Mesenchymal stem cell (in vitro differentiated cells and primary cell): ENCODE measurements around the gene SPEN.
A peak's percentile ranks its signal among the peaks of the same experiment; 100 is the strongest.

ENCODE experiments used
- DNase-seq: peaks from one replicate; pipeline ENCODE4 v3.0.0-alpha.2; 2013
- H2AFZ ChIP-seq: one replicate; pipeline ENCODE4 v1.6.1; 2013; ENCODE audit warnings: low read depth, mild to moderate bottlenecking, control low read depth, inconsistent platforms, low read length, moderate library complexity
- H2AK5ac ChIP-seq: 2 replicates; pipeline ENCODE4 v1.6.1; 2013; ENCODE audit warnings: low read length, moderate library complexity, mild to moderate bottlenecking, inconsistent platforms; ENCODE audit not compliant: severe bottlenecking
- H2BK120ac ChIP-seq: one replicate; pipeline ENCODE4 v1.6.1; 2013; ENCODE audit warnings: low read depth, mild to moderate bottlenecking, inconsistent platforms, low read length, moderate library complexity
- H2BK12ac ChIP-seq, 2 experiments: one replicate each; pipeline ENCODE4 v1.6.1; 2013; ENCODE audit warnings: inconsistent platforms in 2 of 2, low read length in 2 of 2, mild to moderate bottlenecking in 2 of 2, moderate library complexity in 2 of 2, control low read depth in 1 of 2
- H2BK15ac ChIP-seq: one replicate; pipeline ENCODE4 v1.6.1; 2013; ENCODE audit warnings: mild to moderate bottlenecking, low read depth, inconsistent platforms; ENCODE audit not compliant: poor library complexity, severe bottlenecking
- H2BK5ac ChIP-seq: 2 replicates; pipeline ENCODE4 v1.6.1; 2013; ENCODE audit warnings: low read depth, mild to moderate bottlenecking, low read length, control low read depth, inconsistent platforms; ENCODE audit not compliant: poor library complexity, severe bottlenecking
- H3K14ac ChIP-seq, 2 experiments: one replicate each; pipeline ENCODE4 v1.6.1; 2013; ENCODE audit warnings: inconsistent platforms in 2 of 2, low read length in 2 of 2, control low read depth in 1 of 2, mild to moderate bottlenecking in 1 of 2, moderate library complexity in 1 of 2
- H3K18ac ChIP-seq, 2 experiments: one replicate each; pipeline ENCODE4 v1.6.1; 2013; ENCODE audit warnings: inconsistent platforms in 2 of 2, low read length in 2 of 2, control low read depth in 1 of 2, low read depth in 1 of 2, mild to moderate bottlenecking in 1 of 2
- H3K23ac ChIP-seq, 2 experiments: one replicate each; pipeline ENCODE4 v1.6.1; 2013; ENCODE audit warnings: inconsistent platforms in 2 of 2, low read length in 2 of 2, mild to moderate bottlenecking in 2 of 2, moderate library complexity in 2 of 2, control low read depth in 1 of 2
- H3K27ac ChIP-seq: 2 replicates; pipeline ENCODE4 v1.5.1; 2013; ENCODE audit warnings: mild to moderate bottlenecking, moderate library complexity, low read length, control low read depth, inconsistent platforms; ENCODE audit not compliant: poor library complexity, severe bottlenecking
- H3K27me3 ChIP-seq, 2 experiments: 2 replicates each; pipeline versions ENCODE4 v1.6.1 to v1.7.0; 2013; ENCODE audit warnings: low read length in 2 of 2, mild to moderate bottlenecking in 2 of 2, moderate library complexity in 2 of 2, control low read depth in 1 of 2, inconsistent platforms in 1 of 2; ENCODE audit not compliant: control insufficient read depth in 1 of 2, insufficient read depth in 1 of 2
- H3K36me3 ChIP-seq, 2 experiments: 2 replicates each; pipeline versions ENCODE4 v1.6.1 to v1.7.0; 2013; ENCODE audit warnings: low read length in 2 of 2, control low read depth in 1 of 2, inconsistent platforms in 1 of 2, low read depth in 1 of 2, mild to moderate bottlenecking in 1 of 2; ENCODE audit not compliant: insufficient read depth in 2 of 2, control insufficient read depth in 1 of 2
- H3K4ac ChIP-seq, 2 experiments: one replicate each; pipeline ENCODE4 v1.6.1; 2013; ENCODE audit warnings: inconsistent platforms in 2 of 2, low read length in 2 of 2, mild to moderate bottlenecking in 2 of 2, moderate library complexity in 2 of 2, control low read depth in 1 of 2, low read depth in 1 of 2
- H3K4me1 ChIP-seq: 2 replicates; pipeline ENCODE4 v1.6.1; 2013; ENCODE audit warnings: low read depth, low read length, control low read depth; ENCODE audit not compliant: control insufficient read depth, insufficient read depth
- H3K4me2 ChIP-seq: 2 replicates; pipeline ENCODE4 v1.6.1; 2013; ENCODE audit warnings: low read length, mild to moderate bottlenecking, inconsistent platforms; ENCODE audit not compliant: poor library complexity, severe bottlenecking
- H3K4me3 ChIP-seq, 2 experiments: 2 replicates each; pipeline versions ENCODE4 v1.5.1 to v1.7.0; 2013; ENCODE audit warnings: low read length in 2 of 2, mild to moderate bottlenecking in 2 of 2, control low read depth in 1 of 2, low read depth in 1 of 2; ENCODE audit not compliant: insufficient read depth in 1 of 2
- H3K79me1 ChIP-seq: replicated peaks from 2 replicates; pipeline ENCODE4 v1.6.1; 2013; ENCODE audit warnings: mild to moderate bottlenecking, control low read depth, low read length, inconsistent platforms; ENCODE audit not compliant: poor library complexity, severe bottlenecking
- H3K9ac ChIP-seq: 2 replicates; pipeline ENCODE4 v1.7.0; 2013; ENCODE audit warnings: mild to moderate bottlenecking, low read length, moderate library complexity
- H3K9me3 ChIP-seq: 2 replicates; pipeline ENCODE4 v1.7.0; 2013; ENCODE audit warnings: mild to moderate bottlenecking, low read length; ENCODE audit not compliant: control insufficient read depth
- H4K8ac ChIP-seq: one replicate; pipeline ENCODE4 v1.6.1; 2013; ENCODE audit warnings: inconsistent platforms, mild to moderate bottlenecking, low read length, moderate library complexity
- H4K91ac ChIP-seq: one replicate; pipeline ENCODE4 v1.6.1; 2013; ENCODE audit warnings: mild to moderate bottlenecking, low read length, inconsistent platforms
- whole genome bisulfite sequencing: methylation state at CpG from one replicate; pipeline ENCODE4 v1.1.7; 2013; ENCODE audit warnings: mixed read lengths; 5-methylcytosine and 5-hydroxymethylcytosine counted together

SPEN gene

GRCh38 chr1:15983275-15983674, 135.8 kb downstream of the SPEN start:
- no peak for DNase-seq
- Histone ChIP-seq H3K4ac (no peak overlapping the region), H2AK5ac (no peak overlapping the region), H3K4me3 (peak overlapping the region in 1 of 2 experiments; percentile 36), H3K14ac (no peak overlapping the region), H3K4me2 (no peak overlapping the region), H2BK12ac (no peak overlapping the region), H3K9me3 (peaks cover 13% of the 10 kb centered on the region), H4K8ac (no peak overlapping the region), H3K23ac (no peak overlapping the region), H3K36me3 (no peaks in the 10 kb centered on the region), H2BK120ac (no peak overlapping the region), H2BK15ac (no peak overlapping the region), H3K27ac (no peak overlapping the region), H3K27me3 (peaks cover 0 to 4% of the 10 kb centered on the region in 2 experiments), H3K79me1 (no peaks in the 10 kb centered on the region), H3K4me1 (peaks cover 1% of the 10 kb centered on the region), H4K91ac (no peak overlapping the region), H3K18ac (no peak overlapping the region), H3K9ac (peak overlapping the region; percentile 72), H2AFZ (no peak overlapping the region), H2BK5ac (no peak overlapping the region)
- WGBS, result 32% methylated on average over 1 of the region's 1 CpG

- Histone ChIP-seq H3K14ac (no peak overlapping the region), H3K18ac (no peak overlapping the region), H2BK120ac (no peak overlapping the region), H2BK12ac (no peak overlapping the region), H4K91ac (no peak overlapping the region), H3K79me1 (no peaks in the 10 kb centered on the region), H3K4me3 (no peak overlapping the region), H2BK5ac (no peak overlapping the region), H3K4ac (no peak overlapping the region), H3K9me3 (peaks cover 13% of the 10 kb centered on the region), H3K27me3 (peaks cover 0 to 4% of the 10 kb centered on the region in 2 experiments), H2AFZ (no peak overlapping the region), H3K4me1 (peaks cover 1% of the 10 kb centered on the region), H3K27ac (no peak overlapping the region), H3K4me2 (no peak overlapping the region), H2BK15ac (no peak overlapping the region), H4K8ac (no peak overlapping the region), H3K23ac (no peak overlapping the region), H3K36me3 (no peaks in the 10 kb centered on the region), H2AK5ac (no peak overlapping the region), H3K9ac (no peak overlapping the region)
- 60% methylated on average over 4 of the region's 5 CpGs for WGBS
- DNase-seq, result peak; percentile 21
These were observed 138.2 kb downstream of the SPEN start for GRCh38 chr1:15985611-15986297.

GRCh38 chr1:15988856-15989736, 141.6 kb downstream of the SPEN start:
- no peak overlapping the region for H3K9ac ChIP-seq
- H2BK12ac ChIP-seq, result no peak overlapping the region
- H3K4me3 ChIP-seq, result no peak overlapping the region
- H3K27ac ChIP-seq, result no peak overlapping the region
- no peak overlapping the region for H3K4ac ChIP-seq
- no peak for DNase-seq
- H3K9me3 ChIP-seq, result no peaks in the 10 kb centered on the region
- no peak overlapping the region for H2BK120ac ChIP-seq
- no peak overlapping the region for H2BK15ac ChIP-seq
- H3K4me2 ChIP-seq, result no peak overlapping the region
- no peak overlapping the region for H2AFZ ChIP-seq
- no peak overlapping the region for H2AK5ac ChIP-seq
- H2BK5ac ChIP-seq, result no peak overlapping the region
- WGBS, result 88% methylated on average over 12 of the region's 13 CpGs
- no peak overlapping the region for H3K18ac ChIP-seq
- H3K27me3 ChIP-seq, result peaks cover 0 to 4% of the 10 kb centered on the region in 2 experiments
- H3K23ac ChIP-seq, result no peak overlapping the region
- H3K79me1 ChIP-seq, result no peaks in the 10 kb centered on the region
- no peak overlapping the region for H4K91ac ChIP-seq
- no peak overlapping the region for H4K8ac ChIP-seq
- peaks cover 1% of the 10 kb centered on the region for H3K4me1 ChIP-seq
- H3K14ac ChIP-seq, result no peak overlapping the region
- H3K36me3 ChIP-seq, result no peaks in the 10 kb centered on the region

- Histone ChIP-seq H4K8ac (no peak overlapping the region), H3K4me3 (no peak overlapping the region), H2BK15ac (no peak overlapping the region), H3K27me3 (peaks cover 0 to 4% of the 10 kb centered on the region in 2 experiments), H2BK5ac (no peak overlapping the region), H2AK5ac (no peak overlapping the region), H3K23ac (peak overlapping the region in 1 of 2 experiments; percentile 61), H4K91ac (no peak overlapping the region), H2AFZ (no peak overlapping the region), H2BK12ac (no peak overlapping the region), H3K4ac (no peak overlapping the region), H2BK120ac (no peak overlapping the region), H3K18ac (no peak overlapping the region), H3K27ac (no peak overlapping the region), H3K9me3 (no peaks in the 10 kb centered on the region), H3K9ac (no peak overlapping the region), H3K14ac (no peak overlapping the region), H3K4me2 (no peak overlapping the region), H3K79me1 (no peaks in the 10 kb centered on the region), H3K4me1 (peaks cover 1% of the 10 kb centered on the region), H3K36me3 (no peaks in the 10 kb centered on the region)
- DNase-seq, result no peak
- 88% methylated on average over 6 of the region's 9 CpGs for WGBS
These were observed 142.3 kb downstream of the SPEN start for GRCh38 chr1:15989776-15990175.
